Activated naive CD8-positive, alpha-beta T cell treated with anti-CD3 and anti-CD28 coated beads, Interleukin-2, amount 10 ng/mL, durations not matched to agents 7 days and 5 days (primary cell): ENCODE data around the gene PTGES3. TPM values are rescaled to one million over a fixed set of nuclear protein-coding genes. Genes with fewer than 3 reads are reported as not detected.
A peak's percentile ranks its signal among the peaks of the same experiment; 100 is the strongest.
"Not testable (repeated sequence)": the region's sequence is repeated elsewhere in the genome, so short reads cannot be mapped to it uniquely, and the experiment has no call there.

Experiments used
- ATAC-seq: fragments of 150-1000 bp; cut with Tn5 transposase; one replicate; pipeline ENCODE4 v1.10.0; 2021; ENCODE audit warnings: low read depth, moderate library complexity
- POLR2A ChIA-PET: fragments of 350-600 bp; sonication (Branson Sonifier 250); formaldehyde crosslinking; loops from one replicate; lab custom pipeline; 2021; ENCODE audit warnings: antibody characterized with exemption; lab: Charles Lee
- DNase-seq: peaks from one replicate; pipeline ENCODE4 v3.0.0; 2021
- H3K27ac Mint-ChIP-seq: one replicate; pipeline ENCODE4 v1.8.0; 2022; ENCODE audit warnings: mild to moderate bottlenecking, mixed read lengths
- H3K27me3 Mint-ChIP-seq: one replicate; pipeline ENCODE4 v1.8.0; 2022; ENCODE audit warnings: mild to moderate bottlenecking, moderate library complexity, mixed read lengths
- H3K36me3 Mint-ChIP-seq: one replicate; pipeline ENCODE4 v1.8.0; 2021; ENCODE audit warnings: mild to moderate bottlenecking, mixed read lengths
- H3K4me1 Mint-ChIP-seq: one replicate; pipeline ENCODE4 v1.8.0; 2021; ENCODE audit warnings: mixed read lengths
- H3K4me3 Mint-ChIP-seq: one replicate; pipeline ENCODE4 v1.8.0; 2022; ENCODE audit warnings: mild to moderate bottlenecking, moderate library complexity, mixed read lengths
- H3K9me3 Mint-ChIP-seq: one replicate; pipeline ENCODE4 v1.8.0; 2021; ENCODE audit warnings: mixed read lengths
- total RNA-seq, 2 experiments: library from RNA; stranded (reverse); gene quantifications; one replicate each; pipeline ENCODE4 v1.2.3, GENCODE V29; 2021

The PTGES3 gene
- 100 to 1,000 TPM; 210 to 217 TPM for total RNA-seq

- Mint-ChIP-seq H3K36me3 (peaks cover 21% of the 10 kb centered on the region), H3K9me3 (no peaks in the 10 kb centered on the region), H3K4me1 (peaks cover 23% of the 10 kb centered on the region), H3K27me3 (no peaks in the 10 kb centered on the region), H3K27ac (peak within 1 kb of the TSS; percentile 98), H3K4me3 (peak within 1 kb of the TSS; percentile 100)
- ATAC-seq (peak; percentile 75), DNase-seq (peak; percentile 99)
- POLR2A ChIA-PET = interaction anchor here (0.6 to 7.7 kb wide), 21 partner anchors 10 to 789 kb away, joined by 3 to 105 read pairs (median 5); partner anchors contain the start of genes ATP5F1B, BAZ2A, NACA and NEMP1
Measured at GRCh38 chr12:56688129-56688845, at the start of gene PTGES3. TSS of gene PTGES3 (minus strand) at chr12:56688284. CDS start at chr12:56687999, 285 bp downstream.

GRCh38 chr12:56728139-56728861 is 40.2 kb upstream of the PTGES3 start:
- Mint-ChIP-seq H3K4me1 (peaks cover 14% of the 10 kb centered on the region), H3K27ac (no peak overlapping the region), H3K36me3 (peaks cover 34% of the 10 kb centered on the region), H3K4me3 (no peak overlapping the region), H3K9me3 (no peaks in the 10 kb centered on the region), H3K27me3 (no peaks in the 10 kb centered on the region)
- DNase-seq (no peak), ATAC-seq (no peak)
- POLR2A ChIA-PET = interaction anchor here (1.7 kb wide), 1 partner anchor 40 kb away, joined by 4 read pairs; the partner anchor contains the start of gene PTGES3

GRCh38 chr12:56726196-56726675 is 38.2 kb upstream of the PTGES3 start:
- ATAC-seq, H3K9me3 Mint-ChIP-seq, DNase-seq, H3K27me3 Mint-ChIP-seq: not testable (repeated sequence)
- POLR2A ChIA-PET = interaction anchor here (0.6 to 2.8 kb wide), 16 partner anchors 8 to 390 kb away, joined by 3 to 90 read pairs (median 6); partner anchors contain the start of genes ATP5F1B, NEMP1, PRIM1 and PTGES3
- H3K27ac Mint-ChIP-seq = peak overlapping the region; percentile 94
- H3K36me3 Mint-ChIP-seq = peaks cover 34% of the 10 kb centered on the region
- peak overlapping the region; percentile 97 for H3K4me3 Mint-ChIP-seq
- H3K4me1 Mint-ChIP-seq = peaks cover 33% of the 10 kb centered on the region

- Mint-ChIP-seq H3K4me3 (peak overlapping the region; percentile 97), H3K36me3 (peaks cover 31% of the 10 kb centered on the region), H3K9me3 (no peaks in the 10 kb centered on the region), H3K4me1 (peaks cover 38% of the 10 kb centered on the region), H3K27me3 (no peaks in the 10 kb centered on the region), H3K27ac (peak overlapping the region; percentile 94)
- DNase-seq (no peak), ATAC-seq (no peak)
- POLR2A ChIA-PET = interaction anchor here (0.6 to 2.8 kb wide), 27 partner anchors 9 to 996 kb away, joined by 3 to 90 read pairs (median 4); partner anchors contain the start of genes ATP5F1B, NEMP1, PRIM1 and PTGES3
Measured at GRCh38 chr12:56725723-56726102, 37.6 kb upstream of the PTGES3 start.

- ATAC-seq = peak; percentile 96
- Mint-ChIP-seq H3K4me3 (peak within 1 kb of the TSS; percentile 97), H3K36me3 (peaks cover 37% of the 10 kb centered on the region), H3K4me1 (peaks cover 44% of the 10 kb centered on the region), H3K9me3 (no peaks in the 10 kb centered on the region), H3K27me3 (no peaks in the 10 kb centered on the region), H3K27ac (peak within 1 kb of the TSS; percentile 94)
- POLR2A ChIA-PET = interaction anchor here (0.6 to 2.8 kb wide), 26 partner anchors 8 to 995 kb away, joined by 3 to 90 read pairs (median 4); partner anchors contain the start of genes ATP5F1B, NEMP1, PRIM1 and PTGES3
- peak; percentile 92 for DNase-seq
Measured at GRCh38 chr12:56724972-56725722, 37.1 kb upstream of the PTGES3 start, which contains the start of gene NACA. TSS of gene NACA (minus strand) at chr12:56725299. CDS start at chr12:56724521, 778 bp downstream.

- H3K27ac Mint-ChIP-seq = peak overlapping the region; percentile 94
- POLR2A ChIA-PET = interaction anchor here (0.6 to 8.9 kb wide), 8 partner anchors 21 to 354 kb away, joined by 3 to 105 read pairs (median 10); partner anchors contain the start of genes ATP5F1B, NEMP1, PRIM1 and PTGES3
- peak overlapping the region; percentile 97 for H3K4me3 Mint-ChIP-seq
- H3K4me1 Mint-ChIP-seq = peaks cover 49% of the 10 kb centered on the region
- H3K27me3 Mint-ChIP-seq = no peaks in the 10 kb centered on the region
- peak; percentile 1 for ATAC-seq
- DNase-seq = no peak
- peaks cover 39% of the 10 kb centered on the region for H3K36me3 Mint-ChIP-seq
- no peaks in the 10 kb centered on the region for H3K9me3 Mint-ChIP-seq
Measured at GRCh38 chr12:56724701-56724971, 36.6 kb upstream of the PTGES3 start.

- Mint-ChIP-seq H3K36me3 (peaks cover 41% of the 10 kb centered on the region), H3K27ac (peak overlapping the region; percentile 94), H3K4me3 (peak overlapping the region; percentile 97), H3K9me3 (no peaks in the 10 kb centered on the region), H3K4me1 (peaks cover 55% of the 10 kb centered on the region), H3K27me3 (no peaks in the 10 kb centered on the region)
- DNase-seq = no peak
- POLR2A ChIA-PET = interaction anchor here (0.6 to 8.9 kb wide), 7 partner anchors 14 to 86 kb away, joined by 3 to 105 read pairs (median 4); partner anchors contain the start of genes PRIM1 and PTGES3
- no peak for ATAC-seq
Measured at GRCh38 chr12:56723889-56724700, 36.0 kb upstream of the PTGES3 start.

- ATAC-seq (no peak), DNase-seq (no peak)
- Mint-ChIP-seq H3K27ac (peak overlapping the region; percentile 94), H3K9me3 (no peaks in the 10 kb centered on the region), H3K27me3 (no peaks in the 10 kb centered on the region), H3K36me3 (peaks cover 46% of the 10 kb centered on the region), H3K4me1 (peaks cover 60% of the 10 kb centered on the region), H3K4me3 (peak overlapping the region; percentile 97)
- POLR2A ChIA-PET = interaction anchor here (0.8 to 8.9 kb wide), 5 partner anchors 13 to 88 kb away, joined by 3 to 105 read pairs (median 4); partner anchors contain the start of genes PRIM1 and PTGES3
Measured at GRCh38 chr12:56723352-56723751, 35.3 kb upstream of the PTGES3 start.

- POLR2A ChIA-PET = interaction anchor here (0.6 to 8.9 kb wide), 3 partner anchors 36 to 97 kb away, joined by 3 to 105 read pairs (median 5); partner anchors contain the start of gene PTGES3
- Mint-ChIP-seq H3K27me3 (no peaks in the 10 kb centered on the region), H3K4me3 (peak overlapping the region; percentile 97), H3K27ac (peak overlapping the region; percentile 86), H3K9me3 (no peaks in the 10 kb centered on the region), H3K4me1 (peaks cover 60% of the 10 kb centered on the region), H3K36me3 (peaks cover 44% of the 10 kb centered on the region)
- DNase-seq = no peak
- no peak for ATAC-seq
Measured at GRCh38 chr12:56722832-56723231, 34.7 kb upstream of the PTGES3 start.

GRCh38 chr12:56721721-56722120 is 33.6 kb upstream of the PTGES3 start:
- Mint-ChIP-seq H3K36me3 (peaks cover 43% of the 10 kb centered on the region), H3K4me1 (peaks cover 64% of the 10 kb centered on the region), H3K27ac (peak overlapping the region; percentile 86), H3K9me3 (no peaks in the 10 kb centered on the region), H3K4me3 (peak overlapping the region; percentile 97), H3K27me3 (no peaks in the 10 kb centered on the region)
- DNase-seq (no peak), ATAC-seq (no peak)
- POLR2A ChIA-PET = interaction anchor here (8.9 kb wide), 1 partner anchor 35 kb away, joined by 105 read pairs; the partner anchor contains the start of gene PTGES3

GRCh38 chr12:56721216-56721615 is 33.1 kb upstream of the PTGES3 start:
- no peak for DNase-seq
- POLR2A ChIA-PET = interaction anchor here (8.9 kb wide), 1 partner anchor 35 kb away, joined by 105 read pairs; the partner anchor contains the start of gene PTGES3
- no peaks in the 10 kb centered on the region for H3K9me3 Mint-ChIP-seq
- H3K4me3 Mint-ChIP-seq = peak overlapping the region; percentile 97
- ATAC-seq = no peak
- H3K27me3 Mint-ChIP-seq = no peaks in the 10 kb centered on the region
- peaks cover 67% of the 10 kb centered on the region for H3K4me1 Mint-ChIP-seq
- H3K36me3 Mint-ChIP-seq = peaks cover 46% of the 10 kb centered on the region
- H3K27ac Mint-ChIP-seq = peak overlapping the region; percentile 86
